HepG2 (cell line): Measurements from ENCODE around the gene IL18RAP. TPM values are rescaled to one million over a fixed set of nuclear protein-coding genes. Genes with fewer than 3 reads are reported as not detected.

ENCODE experiments used
- ATAC-seq: fragments of 200-7000 bp; cut with Tn5 transposase; 3 replicates; pipeline ENCODE4 v1.9.1; 2020; ENCODE audit warnings: mild to moderate bottlenecking, moderate library complexity
- BruUV-seq: library from RNA; stranded (reverse); fragments of 400-500 nt; replicated peaks from 2 replicates; lab custom pipeline; 2021; lab: Mats Ljungman, UMichigan
- CTCF ChIA-PET: fragments of 300-600 bp; formaldehyde crosslinking; extraction: SDS; loops from one replicate; lab custom pipeline; 2021; ENCODE audit warnings: low total read pairs, inconsistent platforms, low intra/inter-chr PET ratio; lab: Yijun Ruan, JAX
- POLR2A ChIA-PET: fragments of 350-600 bp; sonication (Branson Sonifier 250); formaldehyde crosslinking; loops from one replicate; lab custom pipeline; 2020; ENCODE audit warnings: antibody characterized with exemption, inconsistent platforms; lab: Yijun Ruan, JAX
- DNase-seq: peaks from one replicate; pipeline ENCODE4 v3.0.0-alpha.2; 2015; ENCODE audit warnings: low spot score
- FAIRE-seq: peaks from 3 replicates; lab custom pipeline; 2011; peaks lifted over from hg19 to GRCh38; lab: Jason Lieb, UNC
- H2AFZ ChIP-seq: one replicate; pipeline ENCODE4 v1.6.1; 2011; ENCODE audit warnings: low read length, inconsistent platforms
- H3K27ac ChIP-seq: fragments of 300-600 bp; 3 replicates; pipeline ENCODE4 v1.8.0; 2011; ENCODE audit warnings: mixed run types, mild to moderate bottlenecking, mixed read lengths, low read length, inconsistent platforms; ENCODE audit not compliant: insufficient read depth; ENCODE audit errors: extremely low read length
- H3K27me3 ChIP-seq, 2 experiments: fragments of 200-600 bp in 1 of 2; 2 replicates in 1 of 2; 3 replicates in 1 of 2; pipeline versions ENCODE4 v1.6.0 to v1.8.0; 2011; ENCODE audit warnings: low read length in 2 of 2, mild to moderate bottlenecking in 2 of 2, moderate library complexity in 2 of 2, inconsistent platforms in 1 of 2; ENCODE audit not compliant: insufficient read depth in 2 of 2, control insufficient read depth in 1 of 2
- H3K36me3 ChIP-seq, 2 experiments: fragments of 200-600 bp in 1 of 2; replicated peaks in 1 of 2; 2 replicates in 1 of 2; 3 replicates in 1 of 2; pipeline versions ENCODE4 v1.5.1 to v1.8.0; 2011; ENCODE audit warnings: low read length in 2 of 2, inconsistent platforms in 1 of 2; ENCODE audit not compliant: insufficient read depth in 2 of 2, control insufficient read depth in 1 of 2
- H3K4me1 ChIP-seq: 2 replicates; pipeline ENCODE4 v1.5.1; 2012; ENCODE audit warnings: low read length, inconsistent platforms; ENCODE audit not compliant: insufficient read depth
- H3K4me2 ChIP-seq: 2 replicates; pipeline ENCODE4 v1.6.0; 2011; ENCODE audit warnings: low read depth, low read length, inconsistent platforms
- H3K4me3 ChIP-seq, 3 experiments: fragments of 200-600 bp in 1 of 3; sonication (generic), shearing (Covaris generic) in 1 of 3; replicated peaks in 1 of 3; 2 replicates each; pipeline ENCODE4 v1.5.1; 2011 to 2016; ENCODE audit warnings: low read length in 3 of 3, inconsistent platforms in 2 of 3, low read depth in 2 of 3, mild to moderate bottlenecking in 2 of 3, control low read depth in 1 of 3, mixed read lengths in 1 of 3; ENCODE audit not compliant: insufficient read depth in 1 of 3
- H3K79me2 ChIP-seq: one replicate; pipeline ENCODE4 v1.6.1; 2011; ENCODE audit warnings: low read length, inconsistent platforms; ENCODE audit not compliant: insufficient read depth
- H3K9ac ChIP-seq: 2 replicates; pipeline ENCODE4 v1.6.0; 2011; ENCODE audit warnings: mild to moderate bottlenecking, low read depth, low read length, inconsistent platforms; ENCODE audit not compliant: insufficient read depth
- H3K9me3 ChIP-seq: 2 replicates; pipeline ENCODE4 v1.5.1; 2012; ENCODE audit warnings: mild to moderate bottlenecking, low read length
- H4K20me1 ChIP-seq: 2 replicates; pipeline ENCODE4 v1.6.0; 2011; ENCODE audit warnings: inconsistent platforms, mild to moderate bottlenecking, low read length, moderate library complexity; ENCODE audit not compliant: insufficient read depth
- IRX3 ChIP-seq: sonication (generic); formaldehyde crosslinking; IDR thresholded peaks from 2 replicates; pipeline ENCODE4 v1.8.1; 2023; ENCODE audit warnings: mild to moderate bottlenecking, low read depth, missing genetic modification reagents, borderline replicate concordance
- KLF9 ChIP-seq: IDR thresholded peaks from 2 replicates; pipeline ENCODE4 v1.6.1; 2016; ENCODE audit warnings: low read depth
- MAZ ChIP-seq, 2 experiments: sonication (generic) in 1 of 2; formaldehyde crosslinking in 1 of 2; IDR thresholded peaks; 2 replicates each; pipeline versions ENCODE4 v1.5.0 to v1.6.1; 2012 to 2020; ENCODE audit warnings: low read depth in 2 of 2, mild to moderate bottlenecking in 2 of 2, borderline replicate concordance in 1 of 2, improper control_type of control experiment in 1 of 2, low read length in 1 of 2, missing genetic modification reagents in 1 of 2, moderate library complexity in 1 of 2
- SRSF1 ChIP-seq: fragments of 200-400 bp; formaldehyde crosslinking; optimal IDR thresholded peaks from 2 replicates; pipeline ENCODE3; 2017; ENCODE audit warnings: mild to moderate bottlenecking, low read depth, low read length, moderate library complexity
- TBX3 ChIP-seq: fragments of 450-650 bp; IDR thresholded peaks from 2 replicates; pipeline ENCODE4 v1.6.1; 2017; ENCODE audit warnings: antibody characterized with exemption, mild to moderate bottlenecking, inconsistent platforms, borderline replicate concordance
- TFE3 ChIP-seq: IDR thresholded peaks from 2 replicates; pipeline ENCODE4 v1.6.1; 2016
- ZBTB7B ChIP-seq: sonication (generic); formaldehyde crosslinking; IDR thresholded peaks from 2 replicates; pipeline ENCODE4 v1.4.0; 2020; ENCODE audit warnings: missing genetic modification reagents
- ZNF143 ChIP-seq: sonication (generic); formaldehyde crosslinking; IDR thresholded peaks from 2 replicates; pipeline ENCODE4 v1.4.0; 2020; ENCODE audit warnings: missing genetic modification reagents
- ZNF329 ChIP-seq: sonication (generic); formaldehyde crosslinking; IDR thresholded peaks from 2 replicates; pipeline ENCODE4 v1.9.0; 2021; ENCODE audit warnings: low read depth, mild to moderate bottlenecking, missing genetic modification reagents
- ZNF512 ChIP-seq: sonication (generic); formaldehyde crosslinking; IDR thresholded peaks from 2 replicates; pipeline ENCODE4 v1.4.0; 2020; ENCODE audit warnings: mild to moderate bottlenecking, missing genetic modification reagents
- ZSCAN21 ChIP-seq: sonication (generic); formaldehyde crosslinking; IDR thresholded peaks from 2 replicates; pipeline ENCODE4 v1.8.0; 2022; ENCODE audit warnings: mild to moderate bottlenecking, missing genetic modification reagents, moderate library complexity, borderline replicate concordance
- WGBS: methylation state at CpG from one replicate; pipeline ENCODE4 v1.1.6; 2017; ENCODE audit warnings: low lambda C conversion rate; 5-methylcytosine and 5-hydroxymethylcytosine counted together
- in situ Hi-C: cut with HindIII; loops from 2 replicates; pipeline ENCODE4 v1.10.0; 2017; ENCODE audit warnings: low pct_unique_long_range_greater_than_20kb; ENCODE audit not compliant: extremely low pct_ligation_motif_present
- intact Hi-C: fragments of 100-400 bp; cut with micrococcal nuclease; formaldehyde crosslinking; loops from one replicate; pipeline ENCODE4 v1.10.0; 2022; ENCODE audit not compliant: unreplicated experiment
- polyA plus RNA-seq, 8 experiments: library from polyadenylated mRNA; depleted of rRNA in 3 of 8; stranded (reverse) in 7 of 8; unstranded in 1 of 8; fragments of >200 nt; fragmentation: Illumina TruSeq in 4 of 8; extraction: Trizol in 4 of 8; gene quantifications; 2 replicates each; pipeline versions ENCODE4 v1.2.1 to v1.2.3, GENCODE V29; 2011 to 2016; ENCODE audit warnings: low read depth in 4 of 8, missing spikeins in 1 of 8, mixed read lengths in 1 of 8; ENCODE audit not compliant: insufficient read depth in 1 of 8
- total RNA-seq, 5 experiments: library from RNA; depleted of rRNA; stranded (reverse); fragments of >200 nt; fragmentation: Illumina TruSeq; extraction: Trizol; gene quantifications; 2 replicates each; pipeline ENCODE4 v1.2.3, GENCODE V29; 2016; ENCODE audit warnings: low read depth in 1 of 5
- TF ChIP-seq, protein P1 (sequence below): sonication (generic); formaldehyde crosslinking; IDR thresholded peaks from 2 replicates; pipeline ENCODE4 v1.4.0; 2020; ENCODE audit warnings: mild to moderate bottlenecking, missing genetic modification reagents

IL18RAP gene
- total and polyA plus RNA-seq, 2 of the 13 experiments (the other 11 are each of a cell fraction or from before 2014, with no cell fraction given): 0.05 TPM; not detected in 1

DNA sequence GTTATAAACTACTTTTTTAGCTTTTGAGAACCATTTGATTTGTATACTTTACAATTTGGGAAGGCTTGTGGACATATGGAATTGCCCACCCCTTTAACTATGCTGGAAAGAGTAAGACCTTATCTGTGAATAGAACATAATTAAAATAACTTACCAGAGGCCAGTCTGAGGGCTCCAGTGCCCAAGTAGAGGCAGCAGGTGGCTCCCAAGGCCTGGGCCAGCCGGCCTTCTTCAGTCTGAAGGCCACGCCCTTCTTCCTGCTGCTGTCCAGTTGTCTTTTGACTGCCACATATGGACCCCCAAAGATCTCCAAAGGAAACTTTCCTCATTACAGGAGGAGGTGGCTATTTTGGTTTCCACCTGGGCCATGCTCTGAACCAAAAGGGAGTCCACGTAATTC lies 12.0 kb upstream of the IL18RAP start:
- intact Hi-C loops: no loop called here
- Histone ChIP-seq H3K27me3 (peaks cover 0 to 4% of the 10 kb centered on the region in 2 experiments; a peak in 1 of 5 replicates), H3K9me3 (no peaks in the 10 kb centered on the region), H2AFZ (no peak overlapping the region), H3K9ac (no peak overlapping the region), H3K27ac (no peak overlapping the region), H3K4me1 (no peaks in the 10 kb centered on the region), H3K4me2 (no peak overlapping the region), H3K36me3 (no peaks in the 10 kb centered on the region), H3K4me3 (no peak overlapping the region), H4K20me1 (no peaks in the 10 kb centered on the region), H3K79me2 (no peaks in the 10 kb centered on the region)
- ChIA-PET CTCF (no interaction called here), POLR2A (no interaction called here)
- FAIRE-seq: no peak
- 6% methylated on average over 3 of the region's 3 CpGs for WGBS
- DNase-seq: no peak
- in situ Hi-C loops: no loop called here
- TF ChIP-seq SRSF1: no peak
- no peak for TF ChIP-seq IRX3 (CRISPR knock-in tag)
- TF ChIP-seq, all 625 proteins: peak for 0
- BruUV-seq: no TSS peak
- no peak for ATAC-seq

DNA sequence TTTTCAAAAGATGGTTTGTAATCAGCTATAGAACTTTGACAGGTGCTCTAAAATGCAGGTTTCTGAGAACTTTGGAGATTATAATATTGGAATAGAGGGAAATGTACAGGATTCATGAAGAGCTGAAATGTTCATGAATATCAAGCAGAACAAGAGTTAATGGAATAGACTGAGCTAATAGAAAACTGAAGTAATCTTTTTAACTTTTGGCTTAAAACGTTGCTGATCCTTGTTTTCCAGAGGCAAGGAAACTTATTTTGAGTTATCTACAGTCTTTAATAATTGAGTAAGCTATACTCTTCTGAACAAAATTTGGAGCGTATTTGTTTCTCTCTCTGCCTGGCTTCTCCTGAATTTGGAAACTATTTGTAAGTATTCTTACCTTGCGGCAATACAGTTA lies 10.8 kb upstream of the IL18RAP start:
- ATAC-seq (no peak), FAIRE-seq (no peak), DNase-seq (no peak)
- H3K36me3 ChIP-seq: no peaks in the 10 kb centered on the region
- no peaks in the 10 kb centered on the region for H4K20me1 ChIP-seq
- no peak overlapping the region for H2AFZ ChIP-seq
- WGBS: 35% methylated on average over 3 of the region's 3 CpGs
- no peak overlapping the region for H3K9ac ChIP-seq
- BruUV-seq: no TSS peak
- no peak overlapping the region for H3K27ac ChIP-seq
- H3K4me2 ChIP-seq: no peak overlapping the region
- H3K79me2 ChIP-seq: no peaks in the 10 kb centered on the region
- POLR2A ChIA-PET: no interaction called here
- in situ Hi-C loops (no loop called here), intact Hi-C loops (no loop called here)
- H3K27me3 ChIP-seq: peaks cover 0 to 4% of the 10 kb centered on the region in 2 experiments; a peak in 1 of 5 replicates
- CTCF ChIA-PET: no interaction called here
- no peaks in the 10 kb centered on the region for H3K9me3 ChIP-seq
- no peak overlapping the region for H3K4me3 ChIP-seq
- no peaks in the 10 kb centered on the region for H3K4me1 ChIP-seq
- TF ChIP-seq KLF9 (CRISPR knock-in tag): no peak
- TF ChIP-seq MAZ (IDR thresholded peaks at IDR 0.05; ENCODE audit: borderline replicate concordance, low read depth, low read length): no peak
- TF ChIP-seq MAZ (CRISPR knock-in tag; IDR thresholded peaks at IDR 0.05; ENCODE audit: low read depth): no peak
- TF ChIP-seq ZBTB7B (CRISPR knock-in tag): no peak
- no peak for TF ChIP-seq ZSCAN21 (CRISPR knock-in tag)
- no peak for TF ChIP-seq ZNF143 (CRISPR knock-in tag)
- no peak for TF ChIP-seq TBX3
- TF ChIP-seq ZNF512 (CRISPR knock-in tag): no peak
- TF ChIP-seq ZNF329: no peak
- no peak for TF ChIP-seq TFE3 (CRISPR knock-in tag)
- TF ChIP-seq, protein P1, sequence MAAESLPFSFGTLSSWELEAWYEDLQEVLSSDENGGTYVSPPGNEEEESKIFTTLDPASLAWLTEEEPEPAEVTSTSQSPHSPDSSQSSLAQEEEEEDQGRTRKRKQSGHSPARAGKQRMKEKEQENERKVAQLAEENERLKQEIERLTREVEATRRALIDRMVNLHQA (CRISPR knock-in tag): no peak
